Hematopoietic multipotent progenitor cell treated with erythropoietin and hydrocortisone succinate and interleukin-3 and kit ligand, for 4 days (in vitro differentiated cells): ENCODE results near the gene NOP53.
"Not testable (repeated sequence)": the region's sequence is repeated elsewhere in the genome, so short reads cannot be mapped to it uniquely, and the experiment has no call there.

ENCODE experiments used
- DNase-seq: peaks from one replicate; pipeline ENCODE4 v3.0.0-alpha.2; 2015

NOP53 gene

GRCh38 chr19:47755065-47755761, 9.9 kb downstream of the NOP53 start:
- DNase-seq: no peak

- no peak for DNase-seq
These were observed 10.6 kb downstream of the NOP53 start for GRCh38 chr19:47755762-47756626.

- no peak for DNase-seq
These were observed 11.2 kb downstream of the NOP53 start for GRCh38 chr19:47756627-47756929.

- no peak for DNase-seq
These were observed 11.7 kb downstream of the NOP53 start for GRCh38 chr19:47756953-47757608.

- DNase-seq: no peak
These were observed 12.5 kb downstream of the NOP53 start for GRCh38 chr19:47757617-47758442.

- no peak for DNase-seq
These were observed 13.1 kb downstream of the NOP53 start for GRCh38 chr19:47758443-47758804.

- no peak for DNase-seq
These were observed 15.3 kb downstream of the NOP53 start for GRCh38 chr19:47760632-47760999.

GRCh38 chr19:47761566-47761965, 16.2 kb downstream of the NOP53 start:
- DNase-seq: no peak

- DNase-seq: no peak
These were observed 16.8 kb downstream of the NOP53 start for GRCh38 chr19:47762151-47762550.

GRCh38 chr19:47762615-47763308, 17.4 kb downstream of the NOP53 start:
- no peak for DNase-seq

GRCh38 chr19:47764705-47765104, 19.4 kb downstream of the NOP53 start:
- DNase-seq: not testable (repeated sequence)

GRCh38 chr19:47765523-47766358, 20.4 kb downstream of the NOP53 start:
- DNase-seq: peak; percentile 76

GRCh38 chr19:47766359-47766620, 20.9 kb downstream of the NOP53 start:
- no peak for DNase-seq

- DNase-seq: no peak
These were observed 21.3 kb downstream of the NOP53 start for GRCh38 chr19:47766670-47767069.

- no peak for DNase-seq
These were observed 22.0 kb downstream of the NOP53 start for GRCh38 chr19:47767349-47767748.

- no peak for DNase-seq
These were observed 23.3 kb downstream of the NOP53 start for GRCh38 chr19:47768604-47769003.

- no peak for DNase-seq
These were observed 24.2 kb downstream of the NOP53 start for GRCh38 chr19:47769534-47769933.

- not testable (repeated sequence) for DNase-seq
These were observed 25.9 kb downstream of the NOP53 start for GRCh38 chr19:47771291-47771690.

- no peak for DNase-seq
These were observed 31.2 kb downstream of the NOP53 start for GRCh38 chr19:47776568-47776967.

- DNase-seq: not testable (repeated sequence)
These were observed 32.1 kb downstream of the NOP53 start for GRCh38 chr19:47777245-47778048.
